Stimulated activated CD8-positive, alpha-beta memory T cell treated with anti-CD3 and anti-CD28 coated beads, Interleukin-7, amount 100 ng/mL, for 1 hour (primary cell): ENCODE measurements around the gene DDIT3.

Experiments
- DNase-seq, 2 donors: peaks; one replicate each; pipeline ENCODE4 v3.0.0-alpha.2; 2020; ENCODE audit warnings: low read depth in 2 of 2

Gene DDIT3

DNA sequence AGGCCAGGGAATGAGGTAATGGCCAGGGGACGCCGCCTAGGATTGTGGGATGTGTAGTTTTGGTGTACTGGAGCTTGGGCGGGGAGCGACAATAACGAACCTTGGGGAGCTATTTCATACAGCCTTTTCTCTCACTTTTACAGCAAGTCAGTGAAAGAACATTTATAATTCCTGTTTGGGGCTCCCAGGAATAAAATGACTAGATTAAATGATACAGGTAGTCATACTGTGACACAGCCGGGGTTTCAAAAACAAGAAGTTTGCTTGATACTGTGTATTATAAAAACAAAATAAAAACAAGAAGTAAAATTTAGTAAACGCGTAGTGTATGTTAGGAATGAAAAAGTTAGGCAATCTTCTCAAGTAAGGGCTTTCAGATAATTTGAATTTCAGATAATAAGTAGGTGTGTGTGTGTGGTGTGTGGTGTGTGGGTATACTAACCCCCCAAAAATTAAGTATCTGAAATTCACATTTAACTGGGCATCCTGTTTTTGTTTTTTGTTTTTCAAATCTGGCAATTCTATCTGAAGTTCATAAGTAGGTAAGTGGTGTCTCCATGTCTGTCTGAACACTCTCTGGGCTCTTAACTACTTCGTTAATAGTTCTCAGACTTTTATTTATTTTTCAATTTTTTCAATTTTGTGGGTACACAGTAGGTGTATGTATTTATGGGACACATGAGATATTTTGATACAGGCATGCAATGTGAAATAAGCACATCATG, 27.1 kb upstream of the DDIT3 start:
- no peak for DNase-seq

DNA sequence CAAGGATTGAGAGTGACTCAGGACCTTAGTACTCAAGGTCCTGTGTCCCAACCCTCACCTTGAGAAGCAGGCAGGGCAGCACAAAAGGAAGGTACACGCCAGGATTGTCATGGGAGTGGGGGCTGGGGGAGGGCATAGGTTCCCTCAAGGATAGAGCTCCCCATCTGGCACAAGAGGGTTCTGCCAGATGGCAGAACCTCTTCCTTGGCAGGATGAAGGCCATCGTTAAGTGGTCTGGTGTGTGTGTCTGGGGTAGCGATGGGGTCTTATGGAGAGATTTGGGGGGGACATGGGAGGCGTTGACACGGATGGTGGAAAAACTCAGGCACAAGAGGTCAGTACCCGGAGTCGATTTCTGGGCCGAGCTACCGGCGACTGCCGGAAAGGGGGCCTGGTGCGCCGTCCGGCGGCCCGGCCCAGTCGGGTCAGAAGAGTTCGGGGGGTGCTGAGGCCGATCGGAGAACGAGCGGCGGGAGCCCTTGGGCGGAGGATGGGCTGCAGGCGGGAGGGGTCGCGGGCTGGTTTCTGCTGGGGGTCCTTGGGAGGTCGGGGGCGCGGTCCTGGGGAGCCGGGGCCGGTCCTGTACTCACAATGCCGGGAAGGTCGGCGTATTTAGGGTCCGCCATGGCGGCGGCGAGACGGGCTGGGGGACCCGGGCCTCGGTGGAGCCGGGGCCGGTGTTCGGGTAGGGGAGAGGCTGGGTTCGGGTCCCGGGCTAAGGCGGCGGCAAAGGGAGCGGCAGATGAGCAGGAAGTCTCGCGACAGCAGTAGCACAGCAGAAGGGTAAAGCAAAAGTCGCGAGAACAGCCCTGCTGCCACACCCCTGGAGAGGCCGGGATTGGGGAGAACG, 26.3 kb upstream of the DDIT3 start, which contains the start of gene DCTN2:
TSS of gene DCTN2 (minus strand) at position 755 of the 850 bp plus-strand sequence. CDS start at position 626, 129 bp downstream.
- DNase-seq, result peak; percentile 70 to 76

DNA sequence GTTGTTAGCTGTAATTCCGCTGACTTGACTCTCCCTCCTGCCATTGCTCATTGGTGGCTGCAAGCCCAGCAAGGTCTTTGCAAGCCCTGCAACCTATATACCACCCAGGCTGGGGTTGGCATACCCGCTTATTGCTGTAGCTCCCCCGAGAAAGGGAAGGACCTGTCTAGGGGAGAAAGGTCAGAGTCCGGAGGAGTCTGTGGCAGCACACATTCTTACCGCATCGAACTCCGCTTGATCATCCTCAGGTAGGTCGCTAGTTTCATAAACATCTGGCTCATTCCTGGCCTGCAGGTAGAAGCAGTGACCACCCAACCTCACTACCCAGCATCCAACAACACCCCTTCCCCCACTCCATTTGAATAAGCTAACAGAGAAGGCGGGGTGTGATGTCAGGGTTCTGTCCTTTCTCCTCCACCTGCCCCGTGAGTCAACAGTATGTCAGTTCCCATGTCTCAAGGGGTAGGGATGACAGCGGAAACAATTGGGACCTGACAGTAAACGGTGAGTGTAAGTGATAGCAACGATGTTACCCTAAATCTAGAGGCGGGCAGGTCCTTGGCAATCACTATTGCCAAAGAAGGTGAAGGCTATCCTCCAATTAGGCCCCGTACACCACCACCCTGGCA, 25.6 kb upstream of the DDIT3 start:
- DNase-seq, result no peak

DNA sequence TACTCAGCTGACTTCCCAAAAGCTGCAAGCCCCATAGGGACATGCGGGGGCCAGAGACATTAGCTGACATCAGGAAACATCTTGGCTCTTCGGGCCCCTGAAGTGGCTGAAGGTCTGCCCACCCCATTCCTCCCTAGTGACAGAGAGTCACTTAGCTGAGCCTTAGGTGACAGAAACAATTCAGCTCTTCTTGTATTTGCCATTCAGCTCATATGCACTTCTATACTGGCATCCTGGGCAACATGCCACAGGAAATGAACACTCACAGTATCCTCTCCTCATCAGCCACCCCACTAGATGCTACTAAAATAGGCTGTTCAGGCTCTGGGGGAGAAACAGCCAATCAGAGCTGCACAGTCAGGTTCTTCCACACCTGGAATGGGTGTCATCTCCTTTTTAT, 23.3 kb upstream of the DDIT3 start:
- DNase-seq, result no peak

DNA sequence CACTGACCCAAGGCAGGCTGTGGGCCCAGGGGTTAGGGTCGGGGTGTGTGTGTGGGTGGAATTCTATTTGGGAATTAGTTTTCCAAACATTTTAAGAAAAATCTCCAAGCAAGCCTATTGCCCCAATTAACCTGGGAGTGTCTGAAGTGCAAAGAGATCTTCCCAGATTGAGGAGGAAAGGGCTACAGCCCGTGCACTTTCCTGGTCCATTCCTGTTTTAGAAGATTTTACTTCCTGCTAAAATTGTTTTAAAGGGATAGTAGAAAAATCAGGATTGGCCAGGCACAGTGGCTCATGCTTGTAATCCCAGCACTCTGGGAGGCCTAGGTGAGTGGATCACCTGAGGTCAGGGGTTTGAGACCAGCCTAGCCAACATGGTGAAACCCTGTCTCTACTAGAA, 21.4 kb upstream of the DDIT3 start:
- DNase-seq, result no peak

DNA sequence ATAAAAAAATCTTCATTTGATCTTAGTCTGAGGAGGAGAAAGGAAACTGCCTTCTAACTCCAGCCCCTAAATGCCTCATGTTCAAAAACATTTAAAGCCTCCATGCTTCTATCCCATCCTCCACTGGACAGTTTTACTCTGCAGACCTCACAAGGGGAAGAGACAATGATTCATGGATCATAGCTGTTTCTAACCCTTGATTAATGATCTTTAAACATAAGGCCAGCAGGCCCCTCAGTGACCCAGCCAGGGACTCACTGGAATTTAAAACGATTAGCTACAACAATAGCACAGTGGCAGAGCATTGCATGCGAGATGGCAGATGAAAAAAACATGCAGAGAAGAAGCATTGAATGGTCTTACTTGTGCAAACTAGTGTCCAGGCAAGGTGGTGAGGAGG, 20.7 kb upstream of the DDIT3 start:
- DNase-seq, result no peak

DNA sequence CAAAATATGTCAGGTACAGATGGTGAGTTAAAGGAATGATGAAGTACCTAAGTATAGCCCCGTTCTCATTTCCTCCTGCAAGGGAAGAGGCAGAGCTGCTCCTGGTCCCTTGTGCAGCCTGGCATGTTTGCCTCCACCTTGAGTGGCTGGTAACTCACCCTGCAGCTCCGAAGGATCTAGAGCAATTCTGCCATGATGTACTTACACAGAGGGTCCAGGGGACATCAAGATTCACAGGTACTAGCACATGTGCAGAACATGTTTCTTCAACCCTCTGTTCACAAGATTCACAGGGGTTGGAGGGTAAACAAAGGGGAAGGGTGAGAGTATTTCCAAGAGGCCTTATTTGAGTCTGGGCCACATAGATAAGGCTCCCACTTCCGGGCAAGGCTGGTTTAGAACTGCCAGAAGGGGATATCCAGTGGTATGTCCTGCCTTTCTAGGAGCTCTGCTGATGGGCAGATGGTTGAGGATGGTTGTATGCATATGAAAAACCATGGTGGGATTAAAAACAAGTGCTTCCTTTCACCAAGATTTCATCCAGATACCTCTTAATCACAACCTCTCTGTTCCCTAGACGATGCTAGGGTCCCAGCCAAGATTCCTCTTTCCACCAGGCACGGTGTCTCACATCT, 18.9 kb upstream of the DDIT3 start:
- DNase-seq, result no peak

DNA sequence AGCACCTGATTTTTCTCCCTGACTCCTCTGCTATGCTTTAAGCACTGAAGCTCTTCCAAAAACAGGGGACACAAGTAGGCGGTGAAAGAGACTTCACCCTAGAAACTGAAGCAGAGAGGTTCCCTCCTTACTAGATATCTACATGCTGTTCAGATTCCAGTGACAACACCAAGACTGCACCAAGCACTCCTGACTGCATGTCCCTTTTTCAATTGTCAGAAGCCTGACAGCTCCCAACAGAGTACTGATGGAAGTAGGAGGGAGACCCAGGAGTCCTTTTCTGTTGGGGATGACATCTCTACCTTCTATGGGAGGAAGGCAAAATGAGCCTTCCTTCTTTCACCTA, 16.3 kb upstream of the DDIT3 start:
- DNase-seq, result no peak

DNA sequence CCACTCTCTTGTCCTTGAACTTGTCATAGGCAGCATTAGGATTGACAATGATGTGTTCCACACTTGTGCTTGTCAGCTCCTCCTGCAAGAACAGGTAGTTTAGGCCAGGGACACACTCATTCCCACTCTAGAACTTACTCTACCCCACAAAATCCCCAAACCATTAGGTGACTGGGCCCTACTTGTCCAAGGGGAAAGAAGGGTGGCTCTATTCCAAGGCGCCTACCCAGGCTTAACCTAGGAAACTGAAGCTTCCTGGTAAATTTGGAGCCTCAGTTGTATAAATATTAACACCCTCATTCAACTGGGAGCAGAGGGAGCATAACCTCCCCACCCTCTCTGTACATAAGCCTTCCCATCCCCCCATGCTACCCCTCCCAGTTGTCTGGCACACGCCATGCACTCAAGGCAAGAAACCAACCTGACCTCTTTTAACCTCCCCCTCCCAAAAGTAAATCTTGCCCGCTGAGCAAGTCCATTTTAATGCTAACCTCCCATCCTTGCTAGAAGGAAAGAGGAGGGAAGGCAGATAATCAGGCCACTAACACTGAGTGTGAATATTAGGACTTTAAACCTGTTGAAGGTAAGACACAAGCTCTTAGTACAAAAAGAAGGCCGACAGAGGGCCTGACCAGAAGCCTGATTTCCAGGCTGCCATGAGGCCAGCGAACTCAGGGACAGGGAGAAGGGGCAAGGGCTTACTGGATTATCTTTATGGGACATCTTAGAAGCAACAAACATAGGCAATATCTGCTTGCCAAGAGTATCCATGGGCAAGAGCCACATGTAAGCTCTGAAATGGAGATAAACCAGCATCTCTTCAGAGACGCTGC, 15.7 kb upstream of the DDIT3 start:
- no peak for DNase-seq

DNA sequence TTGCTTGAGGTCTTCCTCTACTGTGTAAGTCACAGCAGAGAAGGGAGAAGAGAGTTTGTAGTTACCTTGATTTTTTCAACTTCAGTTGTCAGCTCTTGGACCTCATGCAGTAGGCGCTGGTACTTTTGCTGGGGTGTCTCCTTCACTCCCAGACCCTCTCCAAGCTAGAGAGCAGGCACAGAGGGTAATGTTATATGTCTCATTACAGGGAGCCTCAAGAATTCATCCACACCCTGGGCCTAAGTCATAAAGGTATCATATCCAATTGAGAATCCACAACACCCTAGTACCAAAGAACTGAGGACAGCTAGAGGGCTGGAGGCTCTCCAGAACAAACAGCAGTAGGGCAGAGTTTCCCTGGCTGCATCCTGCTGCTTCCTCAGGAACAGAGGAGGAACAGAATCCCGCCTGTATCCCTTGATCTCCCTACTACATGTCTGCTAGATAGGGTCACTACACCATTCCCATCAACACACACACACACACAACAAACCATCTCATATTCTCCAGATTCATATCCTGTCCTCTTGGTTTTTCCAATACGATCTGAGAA, 14.8 kb upstream of the DDIT3 start:
- no peak for DNase-seq

DNA sequence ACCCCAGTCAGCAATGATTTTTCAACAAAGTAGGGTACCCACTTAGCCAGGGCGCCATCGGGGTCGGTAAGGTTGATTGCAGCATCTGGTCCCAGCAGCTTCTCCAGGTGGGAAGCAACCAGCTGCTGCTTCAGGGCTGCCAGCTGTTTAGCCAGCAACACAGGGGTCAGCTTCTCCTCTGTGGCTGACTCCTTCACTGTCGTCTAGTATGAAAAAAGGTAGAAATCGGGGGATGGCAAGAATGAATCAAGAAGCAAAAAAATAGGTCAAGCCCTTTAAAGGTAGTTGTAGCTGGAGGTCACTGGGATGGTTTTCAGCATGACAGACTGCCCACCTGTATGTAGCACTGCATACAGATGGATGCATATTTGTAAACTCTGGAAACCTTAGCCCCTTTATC, 13.9 kb upstream of the DDIT3 start:
- no peak for DNase-seq

DNA sequence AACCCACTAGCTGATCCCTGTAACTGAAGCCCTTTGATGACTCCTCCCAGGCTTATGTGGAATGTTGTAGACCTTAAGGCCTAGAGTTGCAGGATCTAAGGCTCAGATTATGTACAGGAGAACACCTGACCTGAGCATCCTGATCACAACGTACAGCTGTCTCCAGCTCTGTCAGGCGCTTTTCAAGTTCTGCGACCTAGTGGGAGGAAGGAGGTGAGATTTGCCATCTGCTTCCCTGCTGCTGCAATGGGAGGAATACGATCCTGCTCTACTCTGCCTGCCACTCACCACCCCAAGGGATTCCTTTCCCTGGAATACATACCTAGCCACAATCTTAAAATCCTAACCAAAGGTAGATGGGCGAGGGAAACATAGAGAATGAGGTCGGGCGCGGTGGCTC, 12.8 kb upstream of the DDIT3 start:
- no peak for DNase-seq

DNA sequence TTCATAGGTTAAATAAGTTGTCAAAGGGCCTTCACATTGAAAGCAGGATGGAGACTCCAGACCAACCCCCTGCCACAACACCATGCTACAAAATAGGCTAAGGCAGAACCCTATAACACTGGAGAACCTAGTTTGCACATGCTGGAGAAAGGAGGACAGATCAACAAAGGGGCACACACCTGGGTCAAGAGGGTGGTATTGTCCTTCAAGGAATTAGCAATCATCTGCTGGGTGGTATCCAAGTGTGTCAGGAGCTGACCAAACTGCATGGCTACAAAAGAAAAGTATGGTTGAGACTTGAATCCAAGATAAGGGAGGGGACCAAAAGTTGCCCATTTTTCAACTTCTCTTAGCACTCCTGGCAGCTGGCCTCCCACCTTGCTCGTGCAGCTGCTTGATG, 11.5 kb upstream of the DDIT3 start:
- DNase-seq, result no peak

DNA sequence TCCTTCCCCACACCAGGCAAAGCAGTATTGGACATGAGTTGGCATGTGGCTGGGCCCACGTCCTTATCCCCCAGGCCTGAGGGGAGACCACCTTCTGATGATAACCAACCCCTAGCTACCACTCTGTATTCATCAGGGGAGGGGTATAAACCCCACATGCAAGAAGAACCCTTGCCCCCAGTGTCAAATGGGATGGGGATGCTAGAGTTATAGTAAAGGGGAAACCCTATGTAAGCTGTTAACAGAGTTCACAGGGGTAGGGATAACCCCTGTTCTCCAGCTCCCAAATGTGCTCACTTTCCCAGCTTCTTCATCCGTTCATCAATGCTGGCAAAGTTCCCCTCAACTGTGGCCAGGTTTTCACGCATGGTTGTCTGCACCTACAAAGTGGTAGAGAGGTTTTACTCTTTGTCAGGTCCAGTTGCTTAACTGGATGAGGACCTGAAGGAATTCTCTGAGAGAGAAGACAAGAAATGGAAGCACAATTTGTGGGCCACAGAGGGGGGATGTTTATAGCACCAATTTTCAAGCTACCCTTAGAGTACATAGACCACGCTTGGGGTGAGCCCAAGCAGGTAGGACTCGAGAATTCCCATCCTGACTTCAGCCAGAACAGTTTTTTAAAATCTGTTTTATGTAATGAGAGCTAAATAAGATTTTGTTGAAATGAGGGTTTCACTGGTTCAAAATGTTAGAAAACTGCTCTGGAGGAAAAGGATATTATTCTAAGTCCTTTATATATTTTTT, 10.3 kb upstream of the DDIT3 start:
- no peak for DNase-seq

DNA sequence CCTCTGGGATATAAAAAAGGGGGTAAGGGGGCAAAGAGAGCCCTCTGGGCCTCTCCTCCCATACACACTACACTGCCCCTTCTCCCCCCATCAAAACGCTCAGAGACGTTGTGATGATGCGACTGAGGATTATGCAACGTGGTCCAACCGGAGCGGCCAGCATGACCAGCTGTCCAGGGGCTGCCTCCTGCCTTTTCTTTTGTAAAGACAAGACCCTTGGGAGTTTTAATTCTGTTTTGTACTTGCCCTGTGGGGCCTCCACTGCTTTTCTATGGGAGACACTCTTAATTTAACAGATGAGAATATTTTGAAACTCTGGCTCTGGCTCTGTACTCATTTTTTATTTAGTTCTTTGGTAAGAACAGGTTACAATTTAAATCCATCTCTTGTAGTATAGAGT, 9.5 kb upstream of the DDIT3 start:
- DNase-seq, result no peak

DNA sequence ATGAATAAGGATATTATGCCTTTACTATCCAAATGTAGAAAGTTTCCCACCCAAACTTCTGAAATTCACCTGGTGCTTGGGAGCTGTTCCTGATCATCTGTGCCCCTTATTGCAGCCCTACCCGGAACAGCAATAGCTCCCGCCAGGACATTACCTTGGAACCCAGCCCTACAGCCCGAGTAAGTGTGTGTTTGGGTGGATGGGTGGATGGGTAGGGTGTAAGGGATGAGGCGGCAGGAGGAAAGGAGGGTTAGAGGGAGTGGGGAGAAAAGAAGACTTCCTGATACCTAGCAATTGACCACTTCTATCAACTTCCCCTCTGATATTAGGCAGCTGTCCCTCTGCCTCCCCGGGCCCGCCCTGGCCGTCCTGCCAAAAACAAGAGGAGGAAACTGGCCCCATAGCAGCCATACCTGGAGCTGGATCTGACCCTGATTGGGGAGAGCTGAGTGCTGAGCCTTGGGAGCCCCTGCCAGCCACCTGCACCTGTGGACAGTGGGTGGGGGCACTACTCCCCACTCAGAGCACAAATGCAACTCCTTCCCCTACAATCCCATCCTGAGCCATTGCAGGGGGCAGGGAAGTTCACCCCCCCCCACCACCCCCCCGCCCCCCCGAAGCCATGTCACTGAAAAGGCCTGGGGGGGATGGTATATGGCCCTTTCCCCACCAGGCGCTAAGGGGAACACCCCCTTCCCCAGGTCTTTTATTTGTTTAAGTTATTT, 8.7 kb upstream of the DDIT3 start:
- no peak for DNase-seq

DNA sequence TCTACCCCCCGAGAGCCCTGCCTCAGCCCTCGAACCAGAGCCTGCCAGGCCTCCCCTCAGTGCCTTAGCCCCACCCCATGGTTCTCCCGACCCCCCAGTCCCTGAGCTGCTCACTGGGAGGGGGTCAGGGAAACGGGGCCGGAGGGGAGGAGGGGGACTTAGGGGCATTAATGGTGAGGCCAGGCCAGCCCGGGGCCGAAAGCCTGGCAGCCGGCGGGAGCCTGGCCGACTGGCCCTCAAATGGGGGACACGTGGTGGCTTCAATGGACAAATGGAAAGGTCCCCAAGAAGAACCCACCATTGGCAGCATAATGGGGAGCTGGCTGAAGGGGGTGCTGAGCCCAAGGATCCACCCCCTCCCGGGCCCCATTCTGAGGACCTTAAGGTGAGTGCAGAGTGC, 7.9 kb upstream of the DDIT3 start:
- DNase-seq, result no peak

DNA sequence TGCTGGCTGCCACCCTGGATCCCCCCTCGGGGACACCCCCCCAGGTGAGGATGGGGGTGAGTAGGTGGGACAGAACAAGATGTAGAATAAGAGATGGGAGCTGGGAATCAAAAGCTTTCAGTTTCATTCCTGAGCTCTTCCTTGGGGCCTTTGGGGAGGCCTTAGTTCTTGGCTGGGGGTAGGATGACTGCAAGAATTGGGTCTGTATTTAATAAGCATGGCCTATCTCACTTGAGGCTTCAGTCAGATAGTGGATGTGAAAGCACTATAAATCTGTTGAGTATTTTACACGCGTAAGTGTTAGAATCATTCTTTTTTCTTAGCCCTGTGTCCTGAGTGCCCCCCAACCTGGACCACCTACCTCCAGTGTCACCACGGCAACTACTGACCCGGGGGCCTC, 6.9 kb upstream of the DDIT3 start:
- no peak for DNase-seq

DNA sequence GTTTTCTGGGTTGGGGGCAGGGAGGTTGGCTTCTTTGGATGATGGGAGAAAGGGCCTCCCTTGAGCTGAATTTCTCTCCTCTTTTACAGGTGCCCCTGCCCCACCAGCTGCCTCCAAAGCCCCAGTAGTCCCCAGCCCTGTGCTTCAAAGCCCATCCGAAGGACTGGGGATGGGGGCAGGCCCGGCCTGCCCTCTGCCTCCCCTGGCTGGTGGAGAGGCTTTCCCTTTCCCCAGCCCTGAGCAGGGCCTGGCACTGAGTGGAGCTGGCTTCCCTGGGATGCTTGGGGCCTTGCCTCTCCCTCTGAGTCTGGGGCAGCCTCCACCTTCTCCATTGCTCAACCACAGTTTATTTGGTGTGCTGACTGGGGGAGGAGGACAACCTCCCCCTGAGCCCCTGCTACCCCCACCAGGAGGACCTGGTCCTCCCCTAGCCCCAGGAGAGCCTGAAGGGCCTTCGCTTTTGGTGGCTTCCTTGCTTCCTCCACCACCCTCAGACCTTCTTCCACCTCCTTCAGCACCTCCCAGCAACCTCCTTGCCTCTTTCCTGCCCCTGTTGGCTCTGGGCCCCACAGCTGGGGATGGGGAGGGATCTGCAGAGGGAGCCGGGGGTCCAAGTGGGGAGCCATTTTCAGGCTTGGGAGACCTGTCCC, 6.3 kb upstream of the DDIT3 start:
- DNase-seq, result no peak
